Liver (tissue), 9 donors: Measurements from ENCODE around the gene SAE1. TPM values are rescaled to one million over a fixed set of nuclear protein-coding genes. Genes with fewer than 3 reads are reported as not detected.

ENCODE experiments used
- DNase-seq: peaks from one replicate; pipeline ENCODE4 v3.0.0-alpha.2; 2017; ENCODE audit warnings: low spot score
- H3K27ac ChIP-seq, 2 donors: one replicate each; pipeline ENCODE4 v1.7.0; 2013; ENCODE audit warnings: inconsistent platforms in 2 of 2, low read length in 2 of 2, control low read depth in 1 of 2, low read depth in 1 of 2, mild to moderate bottlenecking in 1 of 2
- H3K27me3 ChIP-seq, 4 donors: one replicate each; pipeline versions ENCODE4 v1.6.1 to v1.7.0; 2013; ENCODE audit warnings: low read length in 3 of 4, inconsistent platforms in 1 of 4, mild to moderate bottlenecking in 1 of 4, moderate library complexity in 1 of 4; ENCODE audit not compliant: control insufficient read depth in 4 of 4, insufficient read depth in 4 of 4
- H3K36me3 ChIP-seq, 4 donors: one replicate each; pipeline versions ENCODE4 v1.6.1 to v1.7.0; 2013; ENCODE audit warnings: low read length in 3 of 4, mild to moderate bottlenecking in 3 of 4, low read depth in 1 of 4, moderate library complexity in 1 of 4; ENCODE audit not compliant: control insufficient read depth in 4 of 4, insufficient read depth in 3 of 4
- H3K4me1 ChIP-seq, 4 donors: one replicate each; pipeline versions ENCODE4 v1.6.1 to v1.7.0; 2013; ENCODE audit warnings: low read length in 3 of 4, mild to moderate bottlenecking in 3 of 4, moderate library complexity in 1 of 4; ENCODE audit not compliant: control insufficient read depth in 4 of 4, insufficient read depth in 4 of 4
- H3K4me3 ChIP-seq, 3 donors: one replicate each; pipeline versions ENCODE4 v1.6.1 to v1.7.0; 2013; ENCODE audit warnings: low read length in 3 of 3, control low read depth in 1 of 3, low read depth in 1 of 3, mild to moderate bottlenecking in 1 of 3
- H3K9ac ChIP-seq, 2 donors: one replicate each; pipeline ENCODE4 v1.7.0; 2013; ENCODE audit warnings: low read length in 2 of 2, mild to moderate bottlenecking in 2 of 2, moderate library complexity in 2 of 2, control low read depth in 1 of 2, low read depth in 1 of 2
- H3K9me3 ChIP-seq, 4 donors: one replicate each; pipeline versions ENCODE4 v1.6.1 to v1.7.0; 2013; ENCODE audit warnings: low read length in 3 of 4; ENCODE audit not compliant: control insufficient read depth in 4 of 4
- ATF3 ChIP-seq: IDR thresholded peaks from 2 replicates; pipeline ENCODE4 v1.6.1; 2016; ENCODE audit warnings: antibody characterized with exemption
- CTCF ChIP-seq: fragments of 150-350 bp; IDR thresholded peaks from 2 replicates; pipeline ENCODE4 v1.5.1; 2017; ENCODE audit warnings: improper control_type of control experiment, low read depth, low read length; ENCODE audit not compliant: missing input control
- EGR1 ChIP-seq, 2 donors: IDR thresholded peaks; 2 replicates each; pipeline ENCODE4 v1.6.1; 2016 to 2018; ENCODE audit warnings: antibody characterized with exemption in 2 of 2, low read depth in 2 of 2
- FOXA1 ChIP-seq: IDR thresholded peaks from 2 replicates; pipeline ENCODE4 v1.6.1; 2016; ENCODE audit warnings: antibody characterized with exemption
- FOXA2 ChIP-seq: IDR thresholded peaks from 2 replicates; pipeline ENCODE4 v1.6.1; 2016; ENCODE audit warnings: antibody characterized with exemption
- GABPA ChIP-seq, 2 donors: IDR thresholded peaks in 1 of 2; conservative IDR thresholded peaks in 1 of 2; 2 replicates each; pipeline ENCODE4 v1.6.1; 2016; ENCODE audit warnings: antibody characterized with exemption in 2 of 2, mild to moderate bottlenecking in 1 of 2, moderate library complexity in 1 of 2
- HNF4A ChIP-seq, 2 donors: conservative IDR thresholded peaks; 2 replicates each; pipeline ENCODE4 v1.6.1; 2016; ENCODE audit warnings: antibody characterized with exemption in 2 of 2, mild to moderate bottlenecking in 2 of 2
- HNF4G ChIP-seq: IDR thresholded peaks from 2 replicates; pipeline ENCODE4 v1.6.1; 2016; ENCODE audit warnings: antibody characterized with exemption
- JUND ChIP-seq, 2 donors: IDR thresholded peaks; 2 replicates each; pipeline ENCODE4 v1.6.1; 2016; ENCODE audit warnings: antibody characterized with exemption in 2 of 2
- MAX ChIP-seq: IDR thresholded peaks from 2 replicates; pipeline ENCODE4 v1.6.1; 2016; ENCODE audit warnings: antibody characterized with exemption
- NR2F2 ChIP-seq: IDR thresholded peaks from 2 replicates; pipeline ENCODE4 v1.6.1; 2016; ENCODE audit warnings: antibody characterized with exemption
- RAD21 ChIP-seq, 2 donors: IDR thresholded peaks; 2 replicates each; pipeline ENCODE4 v1.6.1; 2016; ENCODE audit warnings: antibody characterized with exemption in 2 of 2, mild to moderate bottlenecking in 2 of 2
- REST ChIP-seq: IDR thresholded peaks from 2 replicates; pipeline ENCODE4 v1.6.1; 2016; ENCODE audit warnings: antibody characterized with exemption, mild to moderate bottlenecking
- RXRA ChIP-seq, 2 donors: IDR thresholded peaks; 2 replicates each; pipeline ENCODE4 v1.6.1; 2017 to 2018; ENCODE audit warnings: antibody characterized with exemption in 2 of 2, mild to moderate bottlenecking in 1 of 2
- SP1 ChIP-seq: IDR thresholded peaks from 2 replicates; pipeline ENCODE4 v1.6.1; 2018; ENCODE audit warnings: antibody characterized with exemption, mild to moderate bottlenecking
- TAF1 ChIP-seq: conservative IDR thresholded peaks from 2 replicates; pipeline ENCODE4 v1.6.1; 2016; ENCODE audit warnings: antibody characterized with exemption, mild to moderate bottlenecking
- YY1 ChIP-seq: IDR thresholded peaks from 2 replicates; pipeline ENCODE4 v1.6.1; 2016; ENCODE audit warnings: antibody characterized with exemption, mild to moderate bottlenecking
- ZBTB33 ChIP-seq: IDR thresholded peaks from 2 replicates; pipeline ENCODE4 v1.6.1; 2016; ENCODE audit warnings: antibody characterized with exemption
- WGBS: extraction: QIAGEN DNeasy Blood & Tissue Kit; methylation state at CpG from one replicate; pipeline ENCODE4 v1.1.7; 2013; 5-methylcytosine and 5-hydroxymethylcytosine counted together
- polyA plus RNA-seq, 2 donors: library from polyadenylated mRNA; stranded (reverse) in 1 of 2; unstranded in 1 of 2; fragments of 200-250 nt in 1 of 2; fragments of >200 nt in 1 of 2; fragmentation: Nextera tagmentation in 1 of 2; extraction: Ambion mirVana in 1 of 2; gene quantifications; one replicate each; pipeline versions ENCODE4 v1.2.1 to v1.2.3, GENCODE V29; 2013 to 2015
- total RNA-seq, 2 donors: library from RNA; depleted of rRNA; stranded (reverse); fragments of >200 nt; gene quantifications; one replicate each; pipeline ENCODE4 v1.2.3, GENCODE V29; 2014
- donor health status: healthy.
- donor health status: healthy.
- donor health status: healthy.
- donor health status: healthy.
- donor health status: healthy.

Gene SAE1
- total and polyA plus RNA-seq, 4 donors: 19.0 to 31.8 (median 27.0) TPM

GRCh38 chr19:47228168-47228936 lies 97.7 kb downstream of the SAE1 start:
- peak; percentile 50 for DNase-seq
- Histone ChIP-seq H3K36me3 (peaks cover 0 to 3% (median 0%) of the 10 kb centered on the region in 4 donors), H3K27ac (peak overlapping the region; percentile 98), H3K4me3 (peak overlapping the region in 2 of 3 donors; percentile 1 to 73), H3K9ac (peak overlapping the region in 1 of 2 donors; percentile 63), H3K27me3 (no peaks in the 10 kb centered on the region), H3K9me3 (no peaks in the 10 kb centered on the region), H3K4me1 (peaks cover 9 to 42% (median 29%) of the 10 kb centered on the region in 4 donors)
- no peak for TF ChIP-seq ZBTB33
- TF ChIP-seq SP1: no peak
- no peak for TF ChIP-seq FOXA2
- no peak for TF ChIP-seq EGR1 (IDR thresholded peaks at IDR 0.05; ENCODE audit: low read depth in 2 of 2)
- no peak for TF ChIP-seq RXRA (IDR thresholded peaks at IDR 0.05)
- no peak for TF ChIP-seq ATF3
- TF ChIP-seq HNF4G: no peak
- TF ChIP-seq CTCF: no peak
- no peak for TF ChIP-seq RAD21 (IDR thresholded peaks at IDR 0.05)
- TF ChIP-seq JUND (IDR thresholded peaks at IDR 0.05): no peak
- no peak for TF ChIP-seq YY1
- no peak for TF ChIP-seq MAX
- no peak for TF ChIP-seq NR2F2
- TF ChIP-seq TAF1: no peak
- TF ChIP-seq REST: no peak
- no peak for TF ChIP-seq FOXA1
- TF ChIP-seq HNF4A (conservative IDR thresholded peaks at IDR 0.05): no peak
- no peak for TF ChIP-seq GABPA (IDR thresholded peaks at IDR 0.05 in 1 of 2, conservative IDR thresholded peaks at IDR 0.05 in 1 of 2)
- WGBS: 9% methylated on average over 50 of the region's 50 CpGs
